GM10248 (cell line): ENCODE measurements around the gene RAB1B.
"Not testable (repeated sequence)": the region's sequence is repeated elsewhere in the genome, so short reads cannot be mapped to it uniquely, and the experiment has no call there.

ENCODE experiments used
- CTCF ChIA-PET: fragments of 300-600 bp; sonication (Branson Sonifier 250); formaldehyde crosslinking; extraction: SDS; loops from one replicate; lab custom pipeline; 2021; ENCODE audit warnings: antibody characterized with exemption; lab: Yijun Ruan, JAX
- POLR2A ChIA-PET: fragments of 350-650 bp; sonication (Branson Sonifier 250); formaldehyde crosslinking; extraction: SDS; loops from one replicate; lab custom pipeline; 2020; ENCODE audit warnings: antibody characterized with exemption; lab: Yijun Ruan, JAX
- DNase-seq: peaks from one replicate; pipeline ENCODE4 v3.0.0; 2012; ENCODE audit errors: extremely low spot score
- TF ChIP-seq, protein P1 (sequence below): IDR thresholded peaks from 2 replicates; pipeline ENCODE4 v1.5.1; 2012; ENCODE audit warnings: mild to moderate bottlenecking, low read depth; ENCODE audit errors: extremely low read depth, missing control alignments, control extremely low read depth

Gene RAB1B

DNA sequence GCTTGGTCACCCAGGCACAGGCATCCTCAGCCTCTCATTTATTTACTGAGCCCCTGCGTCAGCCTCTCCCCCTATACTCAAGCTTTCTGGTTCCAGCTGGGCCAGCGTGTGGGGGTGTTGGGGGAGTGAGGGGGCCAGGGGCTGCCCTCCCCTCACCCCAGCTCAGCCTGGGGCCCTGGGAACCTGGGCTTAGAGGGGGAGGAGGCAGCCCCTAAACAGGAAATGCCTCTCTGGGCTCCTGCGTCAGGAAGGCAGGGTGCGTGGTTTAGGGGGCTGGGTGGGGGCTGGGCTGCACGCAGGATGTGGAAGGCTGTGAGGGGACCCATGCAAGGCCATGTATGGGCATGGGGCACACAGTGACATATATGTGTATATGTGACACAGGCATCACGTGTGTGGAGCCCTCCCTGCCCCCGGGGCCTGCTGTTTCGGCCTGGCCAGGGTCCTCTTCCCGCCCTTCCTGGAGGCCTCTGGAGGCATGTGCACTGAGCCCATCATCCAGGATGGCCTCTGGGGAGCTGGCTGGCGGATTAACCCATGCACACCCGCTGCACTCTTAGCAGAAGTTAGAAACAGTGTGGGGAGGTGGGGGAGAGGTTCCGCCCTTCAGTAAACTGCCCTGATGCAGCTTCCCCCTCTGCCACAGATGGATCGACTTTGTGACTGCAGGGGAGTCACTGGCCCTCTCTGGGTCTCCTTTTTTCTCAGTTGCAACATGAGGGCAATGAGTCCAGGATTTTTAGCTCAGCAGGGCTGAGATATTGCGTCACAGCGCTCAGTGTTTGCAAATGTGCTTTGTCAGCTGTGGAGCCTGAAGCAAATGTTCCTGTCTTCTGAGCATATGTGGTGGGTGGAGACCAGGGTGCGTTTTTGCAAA lies 49.5 kb downstream of the RAB1B start:
- DNase-seq: no peak
- POLR2A ChIA-PET: no interaction called here
- TF ChIP-seq, protein P1, sequence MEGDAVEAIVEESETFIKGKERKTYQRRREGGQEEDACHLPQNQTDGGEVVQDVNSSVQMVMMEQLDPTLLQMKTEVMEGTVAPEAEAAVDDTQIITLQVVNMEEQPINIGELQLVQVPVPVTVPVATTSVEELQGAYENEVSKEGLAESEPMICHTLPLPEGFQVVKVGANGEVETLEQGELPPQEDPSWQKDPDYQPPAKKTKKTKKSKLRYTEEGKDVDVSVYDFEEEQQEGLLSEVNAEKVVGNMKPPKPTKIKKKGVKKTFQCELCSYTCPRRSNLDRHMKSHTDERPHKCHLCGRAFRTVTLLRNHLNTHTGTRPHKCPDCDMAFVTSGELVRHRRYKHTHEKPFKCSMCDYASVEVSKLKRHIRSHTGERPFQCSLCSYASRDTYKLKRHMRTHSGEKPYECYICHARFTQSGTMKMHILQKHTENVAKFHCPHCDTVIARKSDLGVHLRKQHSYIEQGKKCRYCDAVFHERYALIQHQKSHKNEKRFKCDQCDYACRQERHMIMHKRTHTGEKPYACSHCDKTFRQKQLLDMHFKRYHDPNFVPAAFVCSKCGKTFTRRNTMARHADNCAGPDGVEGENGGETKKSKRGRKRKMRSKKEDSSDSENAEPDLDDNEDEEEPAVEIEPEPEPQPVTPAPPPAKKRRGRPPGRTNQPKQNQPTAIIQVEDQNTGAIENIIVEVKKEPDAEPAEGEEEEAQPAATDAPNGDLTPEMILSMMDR: no peak
- CTCF ChIA-PET: interaction anchor here (0.9 to 1.5 kb wide), 4 partner anchors 9 to 68 kb away, joined by 3 to 6 read pairs (median 5); no protein-coding TSS in a partner anchor

DNA sequence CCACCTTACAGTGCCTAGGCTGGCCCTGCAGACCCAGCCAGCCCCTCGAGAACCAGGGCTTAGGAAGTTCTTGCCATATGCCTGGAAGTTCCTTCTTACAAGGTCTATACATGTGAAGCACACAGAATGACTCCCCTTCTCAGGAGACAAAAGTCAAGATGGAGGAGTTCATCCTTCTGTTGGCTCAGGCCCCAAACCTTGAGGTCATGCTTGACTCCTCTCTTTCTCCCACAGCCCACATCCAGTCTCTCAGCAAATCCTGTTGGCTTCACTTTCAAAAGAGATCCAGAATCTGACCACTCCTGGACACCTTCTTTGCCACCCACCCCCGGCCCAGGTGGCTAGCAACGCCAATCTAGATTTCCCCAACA lies 50.1 kb downstream of the RAB1B start:
- POLR2A ChIA-PET: no interaction called here
- no peak for DNase-seq
- CTCF ChIA-PET: interaction anchor here (0.9 to 1.5 kb wide), 4 partner anchors 8 to 68 kb away, joined by 3 to 6 read pairs (median 5); no protein-coding TSS in a partner anchor
- TF ChIP-seq, protein P1: no peak

DNA sequence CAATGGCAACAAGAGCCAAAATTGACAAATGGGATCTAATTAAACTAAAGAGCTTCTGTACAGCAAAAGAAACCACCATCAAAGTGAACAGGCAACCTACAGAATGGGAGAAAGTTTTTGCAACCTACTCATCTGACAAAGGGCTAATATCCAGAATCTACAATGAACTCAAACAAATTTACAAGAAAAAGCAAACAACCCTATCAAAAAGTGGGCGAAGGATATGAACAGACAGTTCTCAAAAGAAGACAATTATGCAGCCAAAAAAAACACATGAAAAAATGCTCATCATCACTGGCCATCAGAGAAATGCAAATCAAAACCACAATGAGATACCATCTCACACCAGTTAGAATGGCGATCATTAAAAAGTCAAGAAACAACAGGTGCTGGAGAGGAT lies 51.9 kb downstream of the RAB1B start:
- POLR2A ChIA-PET, DNase-seq, CTCF ChIA-PET: not testable (repeated sequence)

DNA sequence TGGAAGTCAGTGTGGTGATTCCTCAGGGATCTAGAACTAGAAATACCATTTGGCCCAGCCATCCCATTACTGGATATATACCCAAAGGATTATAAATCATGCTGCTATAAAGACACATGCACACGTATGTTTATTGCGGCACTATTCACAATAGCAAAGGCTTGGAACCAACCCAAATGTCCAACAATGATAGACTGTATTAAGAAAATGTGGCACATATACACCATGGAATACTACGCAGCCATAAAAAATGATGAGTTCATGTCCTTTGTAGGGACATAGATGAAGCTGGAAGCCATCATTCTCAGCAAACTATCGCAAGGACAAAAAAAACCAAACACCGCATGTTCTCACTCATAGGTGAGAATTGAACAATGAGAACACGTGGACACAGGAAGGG lies 52.3 kb downstream of the RAB1B start:
- CTCF ChIA-PET, DNase-seq, POLR2A ChIA-PET: not testable (repeated sequence)

DNA sequence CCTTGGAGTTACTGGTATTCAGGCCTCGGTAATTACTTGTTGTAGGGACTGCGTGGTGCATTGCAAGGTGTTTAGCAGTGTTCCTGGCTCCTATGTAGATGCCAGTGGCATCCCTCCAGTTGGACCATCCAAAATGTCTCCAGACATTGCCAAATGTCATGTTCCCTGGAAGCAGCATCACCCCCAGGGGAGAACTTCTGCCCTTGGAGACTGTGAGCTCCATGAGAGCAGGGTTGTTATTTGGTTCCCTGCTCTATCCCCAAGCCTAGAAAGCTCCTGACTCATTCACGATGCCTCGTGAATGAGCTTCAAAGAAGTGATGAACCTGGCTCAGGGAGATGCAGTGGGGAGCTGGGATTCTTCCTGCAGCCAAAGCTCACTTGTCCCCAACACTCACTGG lies 53.2 kb downstream of the RAB1B start:
- TF ChIP-seq, protein P1: no peak
- CTCF ChIA-PET: interaction anchor here (1.3 to 1.6 kb wide), 3 partner anchors 9 to 24 kb away, joined by 4 read pairs; no protein-coding TSS in a partner anchor
- POLR2A ChIA-PET: no interaction called here
- DNase-seq: no peak

DNA sequence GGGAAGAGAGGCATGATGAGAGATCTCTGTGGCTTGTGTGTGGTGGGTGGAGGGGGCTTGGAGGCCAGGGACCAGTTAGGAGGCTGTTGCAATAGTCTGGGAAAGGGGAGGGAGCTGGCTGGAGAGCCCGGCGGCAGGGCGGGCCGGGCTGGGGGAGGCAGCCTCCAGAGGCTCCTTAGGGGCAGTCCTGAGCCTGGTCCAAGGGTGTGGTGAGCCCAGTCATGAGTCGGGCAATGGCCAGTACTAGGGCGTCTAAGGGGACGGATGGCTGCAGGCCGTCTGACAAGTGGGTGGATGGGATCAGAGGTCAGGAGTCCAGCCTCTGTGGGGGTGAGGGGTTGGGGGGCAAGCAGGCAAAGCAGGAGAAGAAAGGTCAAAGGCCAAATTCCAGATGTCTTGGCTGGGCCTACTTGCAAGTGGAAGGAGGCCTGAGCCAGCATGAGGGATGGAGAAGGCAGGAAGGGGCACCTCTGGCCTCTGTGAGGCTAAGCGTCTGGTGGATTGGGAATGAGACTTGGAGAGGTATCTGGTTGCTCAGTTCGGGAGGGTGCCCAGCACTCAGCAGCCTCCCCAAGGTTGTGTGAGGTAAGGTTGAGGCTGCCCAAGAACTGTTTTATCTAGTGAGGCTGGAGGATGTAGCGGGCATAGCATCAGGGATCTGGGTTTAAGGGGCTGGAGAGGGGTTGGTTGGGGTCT lies 54.4 kb downstream of the RAB1B start:
- TF ChIP-seq, protein P1: no peak
- ChIA-PET CTCF (interaction anchor here (1.5 to 1.6 kb wide), 2 partner anchors 12 to 25 kb away, joined by 4 read pairs; no protein-coding TSS in a partner anchor), POLR2A (no interaction called here)
- DNase-seq: no peak

DNA sequence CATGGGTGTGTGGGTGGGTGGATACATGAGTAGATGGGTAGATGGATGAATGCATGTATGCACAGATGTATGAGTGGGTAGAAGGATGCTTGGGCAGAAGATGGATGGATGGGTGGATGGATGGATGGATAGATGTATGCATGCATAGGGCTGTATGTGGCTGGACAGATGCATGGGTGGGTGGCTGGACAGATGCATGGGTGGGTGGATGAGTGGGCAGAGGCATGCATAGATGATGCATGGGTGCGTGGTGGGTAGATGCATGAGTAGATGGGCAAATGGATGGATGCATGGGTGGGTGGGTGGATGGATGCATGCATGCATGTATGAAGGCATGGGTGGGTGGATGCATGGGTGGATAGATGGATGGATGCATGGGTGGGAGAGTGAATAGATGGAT lies 55.2 kb downstream of the RAB1B start:
- DNase-seq: no peak
- TF ChIP-seq, protein P1: no peak
- POLR2A ChIA-PET: no interaction called here
- CTCF ChIA-PET: no interaction called here
